ENCODE results near the gene KLHL26.

The KLHL26 gene

GRCh38 chr19:18636969-18637629, at the start of gene KLHL26:
TSS of gene KLHL26 (plus strand) at chr19:18637028. CDS start at chr19:18637055, 27 bp downstream.
- peaks cover 28% of the 10 kb centered on the region for H3K4me1 Mint-ChIP-seq
- H3K9me3 Mint-ChIP-seq: no peaks in the 10 kb centered on the region
- peak within 1 kb of the TSS; percentile 29 for H3K27ac Mint-ChIP-seq
- no peak for TF ChIP-seq CTCF (IDR thresholded peaks at IDR 0.05)
- DNase-seq: no peak
- H3K4me3 Mint-ChIP-seq: peak within 1 kb of the TSS; percentile 86
- no peaks in the 10 kb centered on the region for H3K36me3 Mint-ChIP-seq (ENCODE audit: low read depth)
- peaks cover 6% of the 10 kb centered on the region for H3K27me3 Mint-ChIP-seq (ENCODE audit: low read depth, poor library complexity)

- no peak for TF ChIP-seq CTCF (IDR thresholded peaks at IDR 0.05)
- Mint-ChIP-seq H3K9me3 (peaks cover 9% of the 10 kb centered on the region), H3K27me3 (ENCODE audit: low read depth, poor library complexity) (peaks cover 14% of the 10 kb centered on the region), H3K4me1 (peaks cover 35% of the 10 kb centered on the region), H3K36me3 (ENCODE audit: low read depth) (no peaks in the 10 kb centered on the region), H3K4me3 (no peak overlapping the region), H3K27ac (no peak overlapping the region)
- no peak for DNase-seq
Observed at GRCh38 chr19:18587561-18587960, 49.3 kb upstream of the KLHL26 start.

- Mint-ChIP-seq H3K9me3 (peaks cover 9% of the 10 kb centered on the region), H3K4me1 (peaks cover 35% of the 10 kb centered on the region), H3K27ac (peak overlapping the region; percentile 93), H3K4me3 (peak overlapping the region; percentile 85), H3K27me3 (ENCODE audit: low read depth, poor library complexity) (peaks cover 14% of the 10 kb centered on the region), H3K36me3 (ENCODE audit: low read depth) (no peaks in the 10 kb centered on the region)
- no peak for TF ChIP-seq CTCF (IDR thresholded peaks at IDR 0.05)
- DNase-seq: no peak
Observed at GRCh38 chr19:18587962-18588610, 48.7 kb upstream of the KLHL26 start.

GRCh38 chr19:18588611-18589379, 48.0 kb upstream of the KLHL26 start, which contains the start of gene REX1BD:
TSS of gene REX1BD (plus strand) at chr19:18588798. CDS start at chr19:18588802, 4 bp downstream.
- Mint-ChIP-seq H3K27ac (peak within 1 kb of the TSS; percentile 96), H3K4me3 (peak within 1 kb of the TSS; percentile 85), H3K9me3 (peaks cover 9% of the 10 kb centered on the region), H3K27me3 (ENCODE audit: low read depth, poor library complexity) (peaks cover 18% of the 10 kb centered on the region), H3K36me3 (ENCODE audit: low read depth) (no peaks in the 10 kb centered on the region), H3K4me1 (peaks cover 40% of the 10 kb centered on the region)
- peak; percentile 90 for DNase-seq
- TF ChIP-seq CTCF (IDR thresholded peaks at IDR 0.05): peak; percentile 91

GRCh38 chr19:18589380-18590272, 47.2 kb upstream of the KLHL26 start:
- H3K27ac Mint-ChIP-seq: peak overlapping the region; percentile 96
- TF ChIP-seq CTCF (IDR thresholded peaks at IDR 0.05): no peak

More at GRCh38 chr19:18589380-18590272, 47.2 kb upstream of the KLHL26 start:
- peak; percentile 75 for DNase-seq
- H3K9me3 Mint-ChIP-seq: peaks cover 9% of the 10 kb centered on the region
- H3K36me3 Mint-ChIP-seq (ENCODE audit: low read depth): no peaks in the 10 kb centered on the region
- H3K4me3 Mint-ChIP-seq: peak overlapping the region; percentile 85
- H3K27me3 Mint-ChIP-seq (ENCODE audit: low read depth, poor library complexity): peaks cover 18% of the 10 kb centered on the region
- H3K4me1 Mint-ChIP-seq: peaks cover 37% of the 10 kb centered on the region

Measured in nephron progenitor cell (in vitro differentiated cells).